Activated CD4-positive, alpha-beta T cell treated with anti-CD3 and anti-CD28 coated beads for 48 hours (primary cell): Measurements from ENCODE around the gene TRIM56.
"Not testable (repeated sequence)": the region's sequence is repeated elsewhere in the genome, so short reads cannot be mapped to it uniquely, and the experiment has no call there.

Experiments used
- DNase-seq: peaks from one replicate; pipeline ENCODE4 v3.0.0-alpha.2; 2020

TRIM56 gene

GRCh38 chr7:101092266-101092905 is 7.1 kb downstream of the TRIM56 start:
- DNase-seq: not testable (repeated sequence)

- no peak for DNase-seq
These were observed 8.6 kb downstream of the TRIM56 start for GRCh38 chr7:101093906-101094305.

GRCh38 chr7:101094376-101094775 is 9.1 kb downstream of the TRIM56 start:
- DNase-seq: no peak

- DNase-seq: peak; percentile 72
These were observed 9.6 kb downstream of the TRIM56 start for GRCh38 chr7:101094791-101095375.

- no peak for DNase-seq
These were observed 11.2 kb downstream of the TRIM56 start for GRCh38 chr7:101096331-101096956.

- DNase-seq: no peak
These were observed 11.7 kb downstream of the TRIM56 start for GRCh38 chr7:101096957-101097347.

GRCh38 chr7:101097561-101097960 is 12.3 kb downstream of the TRIM56 start:
- no peak for DNase-seq

GRCh38 chr7:101099969-101100781 is 14.9 kb downstream of the TRIM56 start:
- DNase-seq: peak; percentile 81

GRCh38 chr7:101100858-101101847 is 15.9 kb downstream of the TRIM56 start:
- DNase-seq: no peak

GRCh38 chr7:101102026-101102425 is 16.7 kb downstream of the TRIM56 start:
- no peak for DNase-seq

GRCh38 chr7:101103701-101104100 is 18.4 kb downstream of the TRIM56 start:
- not testable (repeated sequence) for DNase-seq

- no peak for DNase-seq
These were observed 19.0 kb downstream of the TRIM56 start for GRCh38 chr7:101104193-101104713.

GRCh38 chr7:101104799-101105198 is 19.5 kb downstream of the TRIM56 start:
- no peak for DNase-seq

- not testable (repeated sequence) for DNase-seq
These were observed 20.0 kb downstream of the TRIM56 start for GRCh38 chr7:101105248-101105647.

GRCh38 chr7:101106386-101106785 is 21.1 kb downstream of the TRIM56 start:
- DNase-seq: no peak

- DNase-seq: no peak
These were observed 23.1 kb downstream of the TRIM56 start for GRCh38 chr7:101108330-101108857.

- DNase-seq: no peak
These were observed 23.7 kb downstream of the TRIM56 start for GRCh38 chr7:101108961-101109360.

- DNase-seq: no peak
These were observed 24.1 kb downstream of the TRIM56 start for GRCh38 chr7:101109368-101109767.

GRCh38 chr7:101111261-101111660 is 26.0 kb downstream of the TRIM56 start:
- DNase-seq: no peak

GRCh38 chr7:101112233-101112632 is 27.0 kb downstream of the TRIM56 start:
- DNase-seq: no peak

GRCh38 chr7:101113140-101113539 is 27.9 kb downstream of the TRIM56 start:
- DNase-seq: not testable (repeated sequence)

- DNase-seq: no peak
These were observed 28.6 kb downstream of the TRIM56 start for GRCh38 chr7:101113836-101114235.
